VCaP (cell line): Measurements from ENCODE around the gene AXIN1.

Source experiments
- H3K27ac ChIP-seq: fragments of 450-650 bp; 2 replicates; pipeline ENCODE4 v1.5.1; 2017
- TF ChIP-seq, protein P1 (sequence below): fragments of 450-650 bp; conservative IDR thresholded peaks from 2 replicates; pipeline ENCODE4 v1.5.1; 2017; ENCODE audit warnings: mild to moderate bottlenecking, moderate library complexity

Gene AXIN1

DNA sequence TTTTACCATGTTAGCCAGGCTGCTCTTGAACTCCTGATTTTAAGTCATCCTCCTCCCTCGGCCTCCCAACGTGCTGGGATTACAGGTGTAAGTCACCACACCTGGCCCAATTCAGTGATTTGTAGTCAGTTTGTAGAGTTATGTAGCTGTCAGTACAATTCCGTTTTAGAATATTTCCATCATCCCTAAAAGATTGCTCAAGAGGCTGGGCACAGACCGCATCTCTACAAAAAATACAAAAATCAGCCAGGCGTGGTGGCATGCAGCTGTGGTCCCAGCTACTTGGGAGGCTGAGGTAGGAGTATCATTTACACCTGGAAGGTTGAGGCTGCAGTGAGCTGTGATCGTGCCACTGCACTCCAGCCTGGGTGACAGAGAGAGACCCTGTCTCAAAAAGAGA, 97.3 kb downstream of the AXIN1 start:
- TF ChIP-seq, protein P1, sequence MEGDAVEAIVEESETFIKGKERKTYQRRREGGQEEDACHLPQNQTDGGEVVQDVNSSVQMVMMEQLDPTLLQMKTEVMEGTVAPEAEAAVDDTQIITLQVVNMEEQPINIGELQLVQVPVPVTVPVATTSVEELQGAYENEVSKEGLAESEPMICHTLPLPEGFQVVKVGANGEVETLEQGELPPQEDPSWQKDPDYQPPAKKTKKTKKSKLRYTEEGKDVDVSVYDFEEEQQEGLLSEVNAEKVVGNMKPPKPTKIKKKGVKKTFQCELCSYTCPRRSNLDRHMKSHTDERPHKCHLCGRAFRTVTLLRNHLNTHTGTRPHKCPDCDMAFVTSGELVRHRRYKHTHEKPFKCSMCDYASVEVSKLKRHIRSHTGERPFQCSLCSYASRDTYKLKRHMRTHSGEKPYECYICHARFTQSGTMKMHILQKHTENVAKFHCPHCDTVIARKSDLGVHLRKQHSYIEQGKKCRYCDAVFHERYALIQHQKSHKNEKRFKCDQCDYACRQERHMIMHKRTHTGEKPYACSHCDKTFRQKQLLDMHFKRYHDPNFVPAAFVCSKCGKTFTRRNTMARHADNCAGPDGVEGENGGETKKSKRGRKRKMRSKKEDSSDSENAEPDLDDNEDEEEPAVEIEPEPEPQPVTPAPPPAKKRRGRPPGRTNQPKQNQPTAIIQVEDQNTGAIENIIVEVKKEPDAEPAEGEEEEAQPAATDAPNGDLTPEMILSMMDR, result no peak
- H3K27ac ChIP-seq, result no peak overlapping the region

DNA sequence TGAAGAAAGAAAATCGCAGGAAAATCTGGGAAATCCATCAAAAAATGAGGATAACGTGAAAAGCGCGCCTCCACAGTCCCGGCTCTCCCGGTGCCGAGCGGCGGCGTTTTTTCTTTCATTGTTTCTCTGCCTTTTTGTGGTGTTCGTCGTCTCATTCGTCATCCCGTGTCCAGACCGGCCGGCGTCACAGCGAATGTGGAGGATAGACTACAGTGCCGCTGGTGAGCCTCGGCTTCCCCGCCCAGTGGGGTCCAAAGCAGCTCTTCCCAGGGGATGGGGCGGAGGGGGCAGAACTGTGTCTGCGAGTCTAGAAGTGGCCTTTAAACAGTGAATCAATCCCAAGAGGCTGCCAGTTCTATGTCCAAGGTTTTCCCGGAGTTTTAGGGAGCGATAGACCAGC, 98.1 kb downstream of the AXIN1 start:
- H3K27ac ChIP-seq, result no peak overlapping the region
- TF ChIP-seq, protein P1, result no peak

DNA sequence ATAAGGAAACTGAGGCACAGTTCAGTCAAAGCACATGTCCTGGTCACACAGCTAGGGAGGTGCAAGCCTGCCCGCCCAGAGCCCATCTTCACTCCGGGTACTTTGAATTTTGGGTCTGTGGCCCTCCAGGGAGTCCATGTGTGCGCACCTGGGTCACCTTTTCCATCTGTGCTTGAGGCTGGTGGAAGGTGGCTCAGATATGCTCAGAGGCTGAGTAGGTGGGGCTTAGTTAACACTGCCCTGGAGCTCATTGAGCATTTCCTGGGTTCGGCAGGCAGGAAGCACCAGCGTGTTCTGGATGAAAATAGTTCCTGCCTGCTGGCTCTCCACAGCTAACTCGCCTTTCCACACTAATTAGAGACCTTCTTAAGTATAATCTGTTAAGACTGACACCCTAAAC, 98.7 kb downstream of the AXIN1 start:
- no peak overlapping the region for H3K27ac ChIP-seq
- TF ChIP-seq, protein P1, result no peak

DNA sequence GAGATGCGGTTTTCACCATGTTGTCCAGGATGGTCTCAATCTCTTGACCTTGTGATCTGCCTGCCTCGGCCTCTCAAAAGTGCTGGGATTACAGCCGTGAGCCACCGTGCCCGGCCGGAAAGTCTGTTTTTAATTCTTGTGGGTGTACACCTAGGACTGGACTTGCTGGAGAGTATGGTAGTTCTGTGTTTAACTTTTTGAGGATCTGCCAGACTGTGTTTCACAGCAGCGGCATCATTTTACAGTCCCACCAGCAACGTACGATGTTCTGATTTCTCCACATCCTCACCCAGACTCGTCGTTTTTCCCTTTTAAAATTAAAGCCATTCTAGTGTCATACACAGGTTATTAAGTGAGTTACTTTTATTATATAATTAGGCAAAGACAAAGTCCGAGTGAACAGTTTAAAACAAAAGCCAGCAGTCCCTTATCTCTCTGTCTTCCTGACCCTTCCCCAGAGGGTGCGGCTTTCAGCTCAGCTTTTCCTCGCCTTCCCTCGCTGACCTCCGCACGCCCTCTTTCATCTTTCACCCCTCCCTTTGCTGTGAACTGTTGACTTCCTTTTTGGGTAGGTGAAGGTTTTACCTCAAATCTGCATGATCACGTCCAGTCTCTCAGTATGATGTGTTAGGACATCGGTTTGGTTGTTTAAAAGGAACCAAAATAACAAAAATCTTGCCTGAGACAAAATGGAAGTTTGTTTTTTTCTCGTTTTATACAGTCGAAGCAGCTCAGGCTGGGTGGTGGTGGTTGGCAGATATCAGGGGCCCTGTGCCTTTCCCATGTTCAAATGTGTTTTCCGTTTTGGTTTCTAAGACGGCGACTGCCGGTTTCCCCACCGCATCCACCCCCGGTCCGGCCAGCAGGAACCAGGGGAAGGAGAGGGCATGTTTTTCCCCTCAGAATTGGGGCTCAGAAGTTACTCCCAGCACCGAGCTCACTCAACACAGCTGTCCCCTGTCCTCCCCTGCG, 99.9 kb downstream of the AXIN1 start:
- TF ChIP-seq, protein P1, result no peak
- no peak overlapping the region for H3K27ac ChIP-seq

DNA sequence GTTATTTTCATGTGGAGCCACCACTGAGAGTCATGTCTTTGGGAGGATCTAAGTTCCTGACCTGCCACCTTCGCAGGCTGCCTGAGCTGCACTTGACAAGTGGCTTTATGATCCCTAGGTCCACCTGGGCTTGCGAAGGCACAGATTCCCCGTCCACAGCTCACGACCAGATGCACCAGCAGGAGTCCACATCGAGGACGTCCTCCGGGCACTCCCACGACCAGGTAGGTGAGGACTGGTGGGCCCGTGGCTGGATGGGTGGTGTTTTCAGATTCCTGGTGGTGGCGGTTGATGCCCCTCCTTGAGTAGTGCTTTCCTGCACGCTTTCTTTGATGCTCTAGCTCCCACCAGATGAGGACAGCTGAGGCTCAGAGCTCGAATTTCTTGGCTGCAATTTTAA, 103.1 kb downstream of the AXIN1 start:
- TF ChIP-seq, protein P1, result no peak
- H3K27ac ChIP-seq, result no peak overlapping the region

DNA sequence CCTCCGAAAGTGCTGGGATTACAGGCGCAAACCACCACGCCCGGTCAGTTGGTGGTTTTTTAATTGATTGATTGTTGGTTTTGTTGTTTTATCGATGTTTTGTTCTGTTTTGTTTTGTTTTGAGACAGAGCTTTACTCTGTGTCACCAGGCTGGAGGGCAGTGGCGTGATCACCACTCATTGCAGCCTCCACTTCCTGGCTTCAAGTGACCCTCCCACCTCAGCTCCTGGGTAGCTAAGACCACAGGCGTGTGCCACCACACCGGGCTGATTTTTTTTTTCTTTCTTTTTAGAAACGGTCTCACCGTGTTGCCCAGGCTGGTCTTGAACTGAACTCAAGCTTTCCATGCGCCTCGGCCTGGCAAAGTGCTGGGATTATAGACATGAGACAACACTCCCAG, 105.5 kb downstream of the AXIN1 start:
- TF ChIP-seq, protein P1, result no peak
- no peak overlapping the region for H3K27ac ChIP-seq

DNA sequence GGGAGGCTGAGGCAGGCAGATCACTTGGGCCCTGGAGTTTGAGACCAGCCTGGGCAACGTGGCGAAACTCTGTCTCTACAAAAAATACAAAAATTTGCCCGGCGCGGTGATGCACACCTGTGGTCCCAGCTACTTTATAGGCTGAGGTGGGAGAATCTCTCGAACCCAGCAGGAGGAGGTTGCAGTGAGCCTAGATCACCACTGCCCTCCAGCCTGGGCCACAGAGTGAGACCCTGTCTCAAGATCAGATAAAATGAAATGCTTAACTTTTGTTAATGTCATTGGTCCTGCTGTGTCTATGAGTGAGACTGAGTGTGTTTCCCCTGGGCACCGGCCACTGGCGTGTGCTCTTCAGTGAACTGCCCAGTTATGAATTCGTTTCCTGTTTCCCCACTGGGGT, 107.4 kb downstream of the AXIN1 start:
- TF ChIP-seq, protein P1, result no peak
- H3K27ac ChIP-seq, result no peak overlapping the region
